ENCODE measurements around the gene RGS21. TPM values are rescaled to one million over a fixed set of nuclear protein-coding genes. Genes with fewer than 3 reads are reported as not detected.

RGS21 gene
- total RNA-seq, 4 donors from 2014 or later = not detected

DNA sequence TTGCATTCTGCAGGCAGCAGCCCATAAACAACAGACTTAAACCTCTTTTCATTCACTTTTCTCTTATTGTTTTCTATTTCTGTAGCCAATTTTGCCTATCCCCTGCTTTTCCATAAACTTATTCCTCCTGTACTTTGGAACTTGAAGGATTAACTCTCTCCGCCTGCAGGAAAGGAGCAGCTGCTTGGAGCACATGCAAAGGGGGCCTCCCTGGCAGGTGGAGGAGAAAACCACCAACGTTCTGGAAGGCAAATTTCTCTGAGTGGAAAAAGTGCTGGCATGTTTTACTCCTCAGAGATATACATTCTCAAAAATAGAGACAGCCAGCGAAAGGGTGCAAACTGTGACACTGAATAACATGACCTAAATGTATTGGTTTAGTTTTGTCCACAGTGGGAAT is 33.6 kb downstream of the RGS21 start:
- intact Hi-C loops (cut with DNase I) = no loop called here
- Histone ChIP-seq H3K36me3 (no peaks in the 10 kb centered on the region), H3K27ac (replicated peaks in 1 of 4) (no peak overlapping the region), H3K9me3 (no peaks in the 10 kb centered on the region), H3K4me1 (no peaks in the 10 kb centered on the region), H3K27me3 (no peaks in the 10 kb centered on the region), H3K4me3 (no peak overlapping the region)
- WGBS = 59% methylated on average over 3 of the region's 3 CpGs
- no peak for DNase-seq (ENCODE audit: extremely low spot score)
- TF ChIP-seq, protein P1, sequence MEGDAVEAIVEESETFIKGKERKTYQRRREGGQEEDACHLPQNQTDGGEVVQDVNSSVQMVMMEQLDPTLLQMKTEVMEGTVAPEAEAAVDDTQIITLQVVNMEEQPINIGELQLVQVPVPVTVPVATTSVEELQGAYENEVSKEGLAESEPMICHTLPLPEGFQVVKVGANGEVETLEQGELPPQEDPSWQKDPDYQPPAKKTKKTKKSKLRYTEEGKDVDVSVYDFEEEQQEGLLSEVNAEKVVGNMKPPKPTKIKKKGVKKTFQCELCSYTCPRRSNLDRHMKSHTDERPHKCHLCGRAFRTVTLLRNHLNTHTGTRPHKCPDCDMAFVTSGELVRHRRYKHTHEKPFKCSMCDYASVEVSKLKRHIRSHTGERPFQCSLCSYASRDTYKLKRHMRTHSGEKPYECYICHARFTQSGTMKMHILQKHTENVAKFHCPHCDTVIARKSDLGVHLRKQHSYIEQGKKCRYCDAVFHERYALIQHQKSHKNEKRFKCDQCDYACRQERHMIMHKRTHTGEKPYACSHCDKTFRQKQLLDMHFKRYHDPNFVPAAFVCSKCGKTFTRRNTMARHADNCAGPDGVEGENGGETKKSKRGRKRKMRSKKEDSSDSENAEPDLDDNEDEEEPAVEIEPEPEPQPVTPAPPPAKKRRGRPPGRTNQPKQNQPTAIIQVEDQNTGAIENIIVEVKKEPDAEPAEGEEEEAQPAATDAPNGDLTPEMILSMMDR (IDR thresholded peaks at IDR 0.05) = no peak
- TF ChIP-seq POLR2A (IDR thresholded peaks at IDR 0.05; ENCODE audit: low read depth) (no peak), POLR2AphosphoS5 (IDR thresholded peaks at IDR 0.05) (no peak), EP300 (IDR thresholded peaks at IDR 0.05) (no peak)

DNA sequence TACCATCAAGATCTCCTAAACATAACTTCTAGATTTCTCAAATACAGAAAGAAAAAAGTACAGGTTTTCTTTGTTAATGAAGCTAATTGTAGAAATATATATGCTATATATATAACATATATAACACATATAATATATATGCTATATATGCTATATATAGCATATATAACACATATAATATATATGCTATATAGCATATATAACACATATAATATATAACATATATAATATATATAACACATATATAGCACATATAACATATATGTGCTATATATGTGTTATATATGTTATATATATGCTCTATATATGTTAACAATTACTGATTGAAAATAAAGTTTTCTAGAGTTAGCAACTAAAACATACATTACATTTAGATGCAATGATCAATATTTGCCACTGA is 34.8 kb downstream of the RGS21 start:
- no peak for DNase-seq (ENCODE audit: extremely low spot score)
- Histone ChIP-seq H3K4me1 (no peaks in the 10 kb centered on the region), H3K36me3 (no peaks in the 10 kb centered on the region), H3K27ac (replicated peaks in 1 of 4) (no peak overlapping the region), H3K27me3 (no peaks in the 10 kb centered on the region), H3K9me3 (no peaks in the 10 kb centered on the region), H3K4me3 (no peak overlapping the region)
- intact Hi-C loops (cut with DNase I) = no loop called here
- TF ChIP-seq EP300 (IDR thresholded peaks at IDR 0.05) (no peak), POLR2A (IDR thresholded peaks at IDR 0.05; ENCODE audit: low read depth) (no peak), POLR2AphosphoS5 (IDR thresholded peaks at IDR 0.05) (no peak)
- TF ChIP-seq, protein P1 (IDR thresholded peaks at IDR 0.05) = no peak

DNA sequence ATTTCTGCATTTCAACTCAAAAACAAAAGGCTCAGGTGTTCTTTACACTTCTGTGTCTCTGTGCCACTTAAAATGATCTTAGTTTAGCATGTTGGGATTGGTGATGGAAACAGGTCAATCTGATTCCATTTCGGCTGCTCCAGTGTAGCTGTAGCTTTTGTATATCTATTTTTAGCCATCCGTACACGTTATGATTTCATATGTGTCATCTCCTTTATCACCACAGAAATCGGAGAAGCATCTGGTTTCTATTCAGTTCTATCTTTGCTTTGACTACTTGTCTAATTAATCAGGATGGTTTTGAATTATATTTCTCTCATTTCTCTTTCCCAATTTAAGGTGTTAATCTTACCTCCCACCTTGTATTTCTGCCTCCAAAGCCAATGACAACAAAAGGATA is 41.1 kb downstream of the RGS21 start:
- Histone ChIP-seq H3K4me1 (no peaks in the 10 kb centered on the region), H3K27ac (replicated peaks in 1 of 4) (no peak overlapping the region), H3K4me3 (no peak overlapping the region), H3K27me3 (no peaks in the 10 kb centered on the region), H3K9me3 (no peaks in the 10 kb centered on the region), H3K36me3 (no peaks in the 10 kb centered on the region)
- WGBS = 30% methylated on average over 4 of the region's 4 CpGs
- intact Hi-C loops (cut with DNase I) = no loop called here
- TF ChIP-seq POLR2AphosphoS5 (IDR thresholded peaks at IDR 0.05) (no peak), POLR2A (IDR thresholded peaks at IDR 0.05; ENCODE audit: low read depth) (no peak)
- no peak for DNase-seq (ENCODE audit: extremely low spot score)

DNA sequence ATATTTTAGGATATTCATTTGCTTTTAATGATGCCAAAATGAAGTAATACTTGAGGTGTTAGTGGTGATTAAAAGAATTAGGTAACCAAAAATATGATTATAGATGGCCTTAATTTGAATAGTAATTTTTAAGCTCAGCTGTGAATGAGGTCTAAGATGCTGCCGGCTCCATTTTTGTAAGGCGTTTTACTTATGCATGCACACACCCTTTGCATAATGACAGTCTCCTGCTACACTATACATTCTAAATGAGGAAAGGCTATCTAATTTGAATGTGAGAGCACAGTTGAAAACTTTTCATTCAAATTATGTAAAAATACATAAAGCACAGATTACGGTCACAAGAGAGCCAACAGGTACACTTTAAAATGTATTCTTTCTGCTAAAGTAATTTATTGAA is 41.6 kb downstream of the RGS21 start:
- WGBS = 80% methylated on average over 3 of the region's 3 CpGs
- no peaks in the 10 kb centered on the region for H3K36me3 ChIP-seq
- H3K27me3 ChIP-seq = no peaks in the 10 kb centered on the region
- no peaks in the 10 kb centered on the region for H3K9me3 ChIP-seq
- no peak overlapping the region for H3K4me3 ChIP-seq
- no peak overlapping the region for H3K27ac ChIP-seq (replicated peaks in 1 of 4)
- H3K4me1 ChIP-seq = no peaks in the 10 kb centered on the region
- DNase-seq (ENCODE audit: extremely low spot score) = no peak
- TF ChIP-seq POLR2A (IDR thresholded peaks at IDR 0.05; ENCODE audit: low read depth) (no peak), POLR2AphosphoS5 (IDR thresholded peaks at IDR 0.05) (no peak), EP300 (IDR thresholded peaks at IDR 0.05) (no peak)
- TF ChIP-seq, protein P1 (IDR thresholded peaks at IDR 0.05) = no peak
- intact Hi-C loops (cut with DNase I) = no loop called here

DNA sequence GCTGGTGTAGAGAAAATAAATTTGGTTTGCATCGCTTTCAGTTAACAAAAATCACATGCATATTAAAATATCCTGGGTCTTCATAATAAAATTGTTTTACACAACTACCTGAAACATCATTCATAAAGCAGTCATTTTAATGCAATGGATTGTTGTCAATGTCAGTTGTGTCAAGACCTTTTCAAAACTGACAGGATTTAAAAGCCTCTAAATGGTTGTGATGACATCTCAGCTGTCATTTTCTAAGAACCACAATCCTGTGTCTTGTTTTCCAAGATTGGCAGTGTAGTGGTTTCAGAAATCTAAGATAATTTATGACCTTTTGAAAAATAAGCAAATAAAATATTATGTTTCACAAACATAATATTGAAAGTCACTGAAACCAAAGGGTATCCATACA is 42.0 kb downstream of the RGS21 start:
- Histone ChIP-seq H3K36me3 (no peaks in the 10 kb centered on the region), H3K4me3 (no peak overlapping the region), H3K4me1 (no peaks in the 10 kb centered on the region), H3K27me3 (no peaks in the 10 kb centered on the region), H3K9me3 (no peaks in the 10 kb centered on the region), H3K27ac (replicated peaks in 1 of 4) (no peak overlapping the region)
- TF ChIP-seq POLR2A (IDR thresholded peaks at IDR 0.05; ENCODE audit: low read depth) (no peak), POLR2AphosphoS5 (IDR thresholded peaks at IDR 0.05) (no peak), EP300 (IDR thresholded peaks at IDR 0.05) (no peak)
- TF ChIP-seq, protein P1 (IDR thresholded peaks at IDR 0.05) = no peak
- no peak for DNase-seq (ENCODE audit: extremely low spot score)
- 89% methylated on average over 1 of the region's 1 CpG for WGBS
- intact Hi-C loops (cut with DNase I) = no loop called here
